ENCODE measurements around the gene PRKG1. TPM values are rescaled to one million over a fixed set of nuclear protein-coding genes. Genes with fewer than 3 reads are reported as not detected.

PRKG1 gene
- total RNA-seq, 1 experiment from 2014 or later: 16.5 TPM

GRCh38 chr10:51832652-51833383, 758.5 kb downstream of the PRKG1 start (continued):
- no peak for TF ChIP-seq MLX (CRISPR knock-in tag; IDR thresholded peaks at IDR 0.05)
- TF ChIP-seq ZNF423 (CRISPR knock-in tag; IDR thresholded peaks at IDR 0.05): no peak
- no peak for TF ChIP-seq ZNF512 (CRISPR knock-in tag; IDR thresholded peaks at IDR 0.05; ENCODE audit: borderline replicate concordance)
- TF ChIP-seq ZNF671 (CRISPR knock-in tag; IDR thresholded peaks at IDR 0.05): no peak
- TF ChIP-seq GRHL2 (CRISPR knock-in tag; IDR thresholded peaks at IDR 0.05; ENCODE audit: insufficient replicate concordance, severe bottlenecking): no peak
- TF ChIP-seq MYBL2 (CRISPR knock-in tag; IDR thresholded peaks at IDR 0.05): no peak

GRCh38 chr10:51834548-51834947, 760.3 kb downstream of the PRKG1 start:
- no peak overlapping the region for H3K27ac Mint-ChIP-seq
- H3K4me1 Mint-ChIP-seq: peaks cover 24% of the 10 kb centered on the region
- H3K27me3 Mint-ChIP-seq (ENCODE audit: low read depth): no peaks in the 10 kb centered on the region
- TF ChIP-seq ATF6 (CRISPR knock-in tag; IDR thresholded peaks at IDR 0.05): no peak
- 0 out of 2 replicates have a peak, but pooled peaks have one; percentile 31 for TF ChIP-seq ZNF512 (CRISPR knock-in tag; IDR thresholded peaks at IDR 0.05; ENCODE audit: borderline replicate concordance)
- ATAC-seq: no peak
- no peak overlapping the region for H3K4me3 Mint-ChIP-seq
- POLR2A ChIA-PET: no interaction called here
- DNase-seq (ENCODE audit: low spot score): no peak
- H3K9me3 Mint-ChIP-seq: peaks cover 29% of the 10 kb centered on the region
- H3K36me3 Mint-ChIP-seq: 0 out of 2 replicates have a peak, but pooled peaks cover 2% of the 10 kb centered on the region
- CTCF ChIA-PET: no interaction called here

- peak overlapping the region; percentile 36 for H3K27ac Mint-ChIP-seq
- peaks cover 22% of the 10 kb centered on the region for H3K4me1 Mint-ChIP-seq
- ChIA-PET CTCF (interaction anchor here (1.7 kb wide), 1 partner anchor 165 kb away, joined by 4 read pairs; no protein-coding TSS in a partner anchor), POLR2A (no interaction called here)
- no peaks in the 10 kb centered on the region for H3K27me3 Mint-ChIP-seq (ENCODE audit: low read depth)
- H3K36me3 Mint-ChIP-seq: 0 out of 2 replicates have a peak, but pooled peaks cover 2% of the 10 kb centered on the region
- ATAC-seq (no peak), DNase-seq (ENCODE audit: low spot score) (no peak)
- H3K9me3 Mint-ChIP-seq: peaks cover 19% of the 10 kb centered on the region
- H3K4me3 Mint-ChIP-seq: no peak overlapping the region
- TF ChIP-seq MLX (CRISPR knock-in tag; IDR thresholded peaks at IDR 0.05) (no peak), FOXP4 (CRISPR knock-in tag; IDR thresholded peaks at IDR 0.05) (no peak), HMGXB4 (CRISPR knock-in tag; IDR thresholded peaks at IDR 0.05) (no peak), ZNF121 (CRISPR knock-in tag; IDR thresholded peaks at IDR 0.05) (no peak), SP1 (CRISPR knock-in tag; conservative IDR thresholded peaks at IDR 0.05) (no peak), ZNF138 (CRISPR knock-in tag; conservative IDR thresholded peaks at IDR 0.05) (no peak), OVOL2 (CRISPR knock-in tag; IDR thresholded peaks at IDR 0.05; ENCODE audit: borderline replicate concordance) (no peak), ZNF416 (CRISPR knock-in tag; IDR thresholded peaks at IDR 0.05) (no peak), ZNF281 (CRISPR knock-in tag; IDR thresholded peaks at IDR 0.05) (no peak)
Measured at GRCh38 chr10:51838471-51838870, 764.2 kb downstream of the PRKG1 start.

Measured in WTC11 (cell line).